Urothelium cell line (cell line): ENCODE results near the gene NEB.
"Not testable (repeated sequence)": the region's sequence is repeated elsewhere in the genome, so short reads cannot be mapped to it uniquely, and the experiment has no call there.

Experiments
- DNase-seq: peaks from one replicate; pipeline ENCODE4 v3.0.0; 2011; ENCODE audit warnings: low spot score, mixed read lengths
- FAIRE-seq: peaks from 2 replicates; lab custom pipeline; 2011; peaks lifted over from hg19 to GRCh38; lab: Jason Lieb, UNC

Gene NEB

DNA sequence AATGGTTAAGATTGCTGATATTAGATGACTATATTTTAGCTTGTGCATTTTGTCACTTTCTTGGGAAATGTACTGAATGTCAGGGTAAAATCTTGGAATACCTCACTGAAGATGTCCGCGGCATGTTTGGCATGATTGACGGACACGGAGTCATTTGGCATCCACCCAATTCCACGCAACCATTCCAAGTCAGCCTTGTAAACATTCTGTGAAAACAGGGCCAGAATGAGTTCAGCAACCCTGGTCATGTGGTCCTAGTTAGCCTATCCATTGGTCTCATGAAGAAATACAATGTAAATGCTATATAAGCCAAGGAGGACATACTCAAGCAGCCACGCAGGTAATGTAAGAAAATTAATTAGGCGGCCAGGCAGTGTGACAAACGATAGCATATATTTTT lies 165.1 kb downstream of the NEB start:
- peak; percentile 66 for FAIRE-seq
- DNase-seq, result no peak

GRCh38 chr2:151568501-151568900 lies 165.8 kb downstream of the NEB start:
- no peak for DNase-seq
- no peak for FAIRE-seq

GRCh38 chr2:151567006-151567405 lies 167.3 kb downstream of the NEB start:
- no peak for FAIRE-seq
- no peak for DNase-seq

DNA sequence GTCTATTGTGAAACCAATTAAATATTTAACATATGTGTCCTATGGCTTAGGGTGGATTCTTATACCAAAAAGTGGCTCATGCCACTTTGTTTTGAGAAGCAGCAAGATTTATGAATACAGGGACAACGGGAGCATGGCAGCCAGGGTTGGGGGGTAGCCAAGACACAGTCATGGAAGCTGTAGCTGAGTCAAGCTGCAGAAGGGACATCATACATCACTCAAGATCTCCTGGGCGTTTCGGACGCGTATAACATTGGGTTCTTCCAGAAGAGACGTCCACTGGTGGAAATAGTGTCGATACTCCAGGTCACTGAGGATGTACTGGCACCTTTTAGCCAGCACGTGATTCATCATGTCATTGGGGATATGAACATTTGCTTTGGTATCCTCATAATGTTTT lies 171.9 kb downstream of the NEB start:
- DNase-seq (no peak), FAIRE-seq (no peak)

GRCh38 chr2:151560289-151560688 lies 174.0 kb downstream of the NEB start:
- FAIRE-seq, result no peak
- DNase-seq, result peak; percentile 40

GRCh38 chr2:151559431-151559830 lies 174.8 kb downstream of the NEB start:
- not testable (repeated sequence) for DNase-seq, FAIRE-seq

DNA sequence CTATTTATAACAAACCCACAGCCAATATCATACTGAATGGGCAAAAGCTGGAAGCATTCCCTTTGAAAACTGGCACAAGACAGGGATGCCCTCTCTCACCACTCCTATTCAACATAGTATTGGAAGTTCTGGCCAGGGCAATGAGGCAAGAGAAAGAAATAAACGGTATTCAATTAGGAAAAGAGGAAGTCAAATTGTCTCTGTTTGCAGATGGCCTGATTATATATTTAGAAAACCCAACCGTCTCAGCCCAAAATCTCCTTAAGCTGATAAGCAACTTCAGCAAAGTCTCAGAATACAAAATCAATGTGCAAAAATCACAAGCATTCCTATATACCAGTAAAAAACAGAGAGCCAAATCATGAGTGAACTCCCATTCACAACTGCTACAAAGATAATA lies 176.4 kb downstream of the NEB start:
- FAIRE-seq, DNase-seq: not testable (repeated sequence)

DNA sequence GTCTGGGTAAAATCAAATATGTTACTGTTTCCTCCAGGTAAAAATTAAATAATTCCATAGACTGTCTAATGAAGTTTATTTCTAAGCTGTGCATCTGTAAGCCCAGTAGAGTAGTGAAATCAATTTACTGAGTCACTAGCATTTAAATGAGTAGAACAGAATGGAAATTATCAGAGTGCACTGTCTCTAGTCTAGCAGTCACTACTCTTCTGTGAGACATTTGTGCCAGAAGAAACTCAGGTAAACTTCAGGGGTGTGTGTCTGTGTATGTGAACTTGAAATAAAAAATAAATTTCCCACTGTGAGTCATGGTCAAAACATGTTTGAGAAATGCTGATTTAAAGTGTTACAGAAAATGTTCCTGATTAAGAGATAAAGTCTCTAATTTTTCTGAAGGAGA lies 178.2 kb downstream of the NEB start:
- DNase-seq, result no peak
- FAIRE-seq, result no peak

GRCh38 chr2:151552287-151552686 lies 182.0 kb downstream of the NEB start:
- FAIRE-seq (peak; percentile 40), DNase-seq (no peak)

DNA sequence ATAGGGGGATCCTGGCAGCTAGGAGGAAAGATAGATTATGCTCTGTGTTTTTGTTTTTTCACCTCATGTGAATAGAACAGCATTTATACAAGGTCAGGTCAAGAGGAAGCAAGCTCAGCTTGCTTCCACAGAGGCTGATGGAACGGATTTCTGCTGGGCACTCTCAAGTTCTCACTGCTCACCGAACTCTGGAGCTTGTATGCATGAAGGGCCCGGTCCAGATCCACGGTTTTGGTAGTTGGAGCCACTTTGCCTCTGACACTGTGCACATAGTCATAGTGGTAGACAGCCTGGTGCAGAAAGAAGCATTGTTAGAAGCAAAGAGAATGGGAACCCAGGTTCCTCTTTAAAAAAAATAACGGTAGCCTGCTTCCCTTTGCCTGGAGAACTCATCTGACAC lies 182.7 kb downstream of the NEB start:
- DNase-seq, result no peak
- FAIRE-seq, result no peak

- FAIRE-seq (no peak), DNase-seq (no peak)
Observed at GRCh38 chr2:151549191-151549590, 185.1 kb downstream of the NEB start.

DNA sequence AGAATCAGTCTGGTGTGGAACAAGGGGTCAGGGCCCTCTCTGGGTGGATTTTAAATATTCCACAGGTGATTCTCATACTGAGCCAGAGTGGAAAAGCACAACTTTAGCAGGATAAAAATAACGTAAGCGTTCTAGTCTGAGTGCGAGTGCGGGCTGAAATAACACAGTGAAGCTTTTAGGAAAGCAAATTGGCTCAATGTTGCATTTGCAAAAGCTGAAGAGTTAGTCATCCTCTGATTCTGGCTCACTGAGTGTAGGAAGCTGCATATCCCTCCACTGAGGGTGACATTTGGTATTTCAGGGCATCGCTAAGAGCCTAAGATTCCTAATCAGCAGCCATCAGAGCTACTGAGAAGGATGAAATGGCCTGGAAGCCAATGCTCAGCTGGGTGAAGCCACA lies 189.8 kb downstream of the NEB start:
- no peak for DNase-seq
- FAIRE-seq, result no peak

GRCh38 chr2:151543876-151544275 lies 190.4 kb downstream of the NEB start:
- DNase-seq, result no peak
- no peak for FAIRE-seq

GRCh38 chr2:151534001-151534400 lies 200.3 kb downstream of the NEB start:
- DNase-seq (no peak), FAIRE-seq (no peak)

DNA sequence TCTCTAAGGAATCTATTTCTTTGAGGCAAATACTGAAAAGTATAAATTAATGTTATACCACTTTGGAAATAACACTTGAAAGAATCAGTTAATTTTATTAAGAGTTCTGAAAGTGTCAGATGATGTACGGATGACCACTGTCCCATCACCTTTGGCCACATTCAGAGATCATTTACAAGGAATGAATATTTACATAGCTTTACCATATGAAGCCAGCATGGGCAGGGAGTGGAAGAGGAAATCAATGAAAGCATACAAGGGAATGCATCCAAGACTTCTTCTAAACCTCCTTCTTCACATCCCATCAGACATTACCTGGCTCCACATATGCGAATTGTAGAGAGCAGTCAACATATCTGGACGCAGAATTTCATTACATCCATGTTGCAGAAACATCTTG lies 201.1 kb downstream of the NEB start:
- no peak for FAIRE-seq
- DNase-seq, result no peak

DNA sequence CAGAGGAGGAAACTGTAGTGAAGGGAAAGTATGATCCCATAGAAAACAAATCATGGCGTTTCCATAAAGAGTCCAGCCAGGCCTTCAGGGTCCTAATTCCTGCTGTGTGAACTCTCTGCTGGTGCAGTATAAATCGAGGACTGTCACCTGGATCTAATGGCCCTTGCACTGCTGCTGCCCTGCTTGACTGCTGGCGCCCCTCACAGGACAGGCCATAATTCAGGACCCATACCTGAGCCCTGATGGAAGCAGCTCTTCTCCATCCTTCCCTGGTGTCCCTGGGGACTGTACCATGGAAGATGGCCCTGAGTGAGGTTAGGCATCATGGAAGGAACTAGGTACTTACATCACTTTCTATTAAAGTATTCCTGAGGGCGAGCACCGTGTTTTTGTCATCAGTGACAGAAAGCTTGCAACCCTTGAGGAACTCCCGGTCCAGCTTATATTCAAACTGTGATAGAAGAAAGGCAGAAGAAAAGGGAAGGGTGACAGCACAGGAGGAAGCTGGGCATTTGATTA lies 207.6 kb downstream of the NEB start:
- DNase-seq (no peak), FAIRE-seq (no peak)

- DNase-seq (no peak), FAIRE-seq (no peak)
Observed at GRCh38 chr2:151525821-151526373, 208.4 kb downstream of the NEB start.

DNA sequence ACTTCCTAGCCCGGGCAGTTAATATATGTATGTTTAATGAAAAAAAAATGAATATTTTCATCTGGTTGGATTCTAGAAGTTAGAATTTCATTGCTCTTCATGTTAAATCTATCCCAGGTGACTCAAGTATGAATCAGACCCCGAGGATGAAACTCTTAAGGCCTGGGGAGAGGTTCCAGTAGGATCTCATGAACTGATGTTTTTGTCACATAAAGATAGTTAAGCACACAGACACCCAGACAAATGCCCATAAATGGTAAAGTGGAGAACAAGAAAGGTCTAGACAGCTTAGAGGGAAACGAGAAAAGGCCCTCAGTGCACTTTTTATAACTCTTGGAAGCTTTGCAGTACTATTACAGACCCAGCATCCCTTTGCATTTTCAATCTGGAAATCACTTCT lies 210.4 kb downstream of the NEB start:
- DNase-seq (no peak), FAIRE-seq (no peak)

DNA sequence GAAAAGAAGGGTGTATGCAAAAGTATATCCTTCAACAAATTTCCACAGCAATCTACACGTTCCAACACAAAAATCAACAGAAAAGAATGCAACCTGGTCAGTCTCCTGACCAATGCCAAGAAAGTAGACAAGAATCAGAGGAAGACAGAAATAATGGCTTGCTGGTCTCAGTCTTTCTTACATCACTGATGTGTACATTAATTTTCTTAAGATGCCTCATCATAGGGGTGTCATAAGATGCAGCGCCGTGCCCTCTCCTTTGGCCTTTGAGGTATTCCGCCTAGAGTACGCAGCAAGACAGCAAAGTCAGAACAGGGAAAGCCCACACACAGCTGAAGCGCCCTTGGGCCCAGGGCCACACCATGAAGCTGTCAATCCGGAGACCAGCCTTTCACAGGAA lies 211.7 kb downstream of the NEB start:
- FAIRE-seq, result no peak

DNA sequence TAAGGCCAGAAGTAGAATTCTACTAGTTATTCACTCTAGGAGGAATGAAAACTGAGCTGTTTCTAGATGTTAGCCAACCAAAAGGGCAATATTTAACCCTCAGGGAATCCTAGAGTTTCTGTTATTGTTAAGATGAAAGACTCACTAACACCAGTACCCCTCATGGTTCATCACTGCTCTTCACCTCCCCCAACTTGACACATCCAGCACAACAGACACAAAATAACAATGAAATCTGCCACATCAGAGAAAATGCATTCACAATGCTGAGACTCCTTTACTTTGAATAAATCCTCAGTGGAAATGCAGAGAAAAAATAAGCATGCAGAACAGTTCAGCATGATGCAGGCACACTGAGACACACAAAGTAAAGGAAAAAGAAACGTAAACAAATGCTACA lies 213.3 kb downstream of the NEB start:
- DNase-seq (no peak), FAIRE-seq (no peak)

More for the DNA sequence above, 211.7 kb downstream of the NEB start:
- DNase-seq, result no peak

- FAIRE-seq (no peak), DNase-seq (no peak)
Observed at GRCh38 chr2:151518802-151519201, 215.5 kb downstream of the NEB start.

DNA sequence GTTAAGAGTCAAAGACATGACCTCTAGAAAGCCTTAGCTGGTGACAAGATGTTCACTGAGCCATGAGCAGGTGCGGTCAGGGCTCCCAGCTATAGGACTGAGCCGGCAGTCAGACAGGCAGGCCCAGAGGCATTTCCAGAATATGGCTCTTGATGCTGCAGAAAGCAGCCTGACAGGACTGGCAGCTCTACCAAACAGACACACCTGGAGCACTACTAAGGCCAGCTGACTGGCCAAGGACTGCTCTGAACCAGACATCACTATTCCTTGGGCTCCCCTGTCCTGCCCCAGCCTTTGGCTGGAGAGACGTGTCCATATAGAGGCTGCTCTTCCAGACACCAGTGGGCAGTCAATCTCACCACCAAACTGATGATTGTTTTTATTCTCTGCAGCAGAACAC lies 225.8 kb downstream of the NEB start:
- FAIRE-seq (no peak), DNase-seq (no peak)

DNA sequence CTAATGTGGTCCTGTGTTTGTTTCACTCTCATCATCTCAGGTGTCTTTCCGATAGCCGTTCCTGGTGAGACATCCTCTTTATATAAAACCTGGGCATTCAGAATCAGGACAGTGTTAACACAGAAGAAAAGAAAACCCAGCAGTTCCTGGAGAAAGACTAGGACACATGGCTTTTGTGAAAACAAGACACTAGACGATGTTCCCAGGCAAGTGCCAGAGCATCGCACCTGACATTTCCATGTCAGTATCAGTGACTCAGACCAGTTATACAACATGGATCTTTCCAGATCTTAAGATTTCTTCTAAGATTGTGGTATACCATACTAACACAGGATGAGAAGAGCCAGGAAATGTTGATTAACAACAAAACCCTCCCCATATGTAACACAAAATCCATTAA lies 228.1 kb downstream of the NEB start:
- DNase-seq, result no peak
- no peak for FAIRE-seq
